Muscle of arm (tissue), 12 donors: ENCODE results near the gene MIA2. TPM values are rescaled to one million over a fixed set of nuclear protein-coding genes. Genes with fewer than 3 reads are reported as not detected.
"Not testable (repeated sequence)": the region's sequence is repeated elsewhere in the genome, so short reads cannot be mapped to it uniquely, and the experiment has no call there.

Experiments used
- DNase-seq: peaks from one replicate; pipeline ENCODE4 v3.0.0-alpha.2; 2013
- polyA plus RNA-seq, 12 donors: library from polyadenylated mRNA; unstranded; fragments of 120-200 nt; gene quantifications; one replicate each; pipeline ENCODE4 v1.2.1, GENCODE V29; 2013; ENCODE audit not compliant: insufficient read length in 12 of 12

Gene MIA2
- polyA plus RNA-seq, 12 donors: 15.8 to 31.4 (median 18.7) TPM; not detected in 1

DNA sequence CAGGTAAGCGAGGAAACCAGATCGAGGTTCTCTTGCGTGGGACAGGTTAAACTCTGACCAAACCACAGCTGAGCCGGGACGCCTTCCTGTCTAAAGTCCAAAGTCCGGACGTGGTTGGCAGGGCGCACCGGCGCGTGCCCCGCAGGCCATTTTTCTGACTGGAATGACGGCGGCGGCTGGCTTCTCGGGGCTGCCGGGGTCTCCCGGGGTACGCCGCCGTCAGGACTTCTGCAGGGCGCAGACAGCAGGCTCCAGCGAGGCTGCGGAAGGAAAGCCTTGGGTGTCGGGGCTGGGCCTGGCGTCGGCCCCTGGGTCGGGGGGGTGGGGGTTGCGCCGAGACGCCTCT is 32.8 kb downstream of the MIA2 start:
- no peak for DNase-seq

DNA sequence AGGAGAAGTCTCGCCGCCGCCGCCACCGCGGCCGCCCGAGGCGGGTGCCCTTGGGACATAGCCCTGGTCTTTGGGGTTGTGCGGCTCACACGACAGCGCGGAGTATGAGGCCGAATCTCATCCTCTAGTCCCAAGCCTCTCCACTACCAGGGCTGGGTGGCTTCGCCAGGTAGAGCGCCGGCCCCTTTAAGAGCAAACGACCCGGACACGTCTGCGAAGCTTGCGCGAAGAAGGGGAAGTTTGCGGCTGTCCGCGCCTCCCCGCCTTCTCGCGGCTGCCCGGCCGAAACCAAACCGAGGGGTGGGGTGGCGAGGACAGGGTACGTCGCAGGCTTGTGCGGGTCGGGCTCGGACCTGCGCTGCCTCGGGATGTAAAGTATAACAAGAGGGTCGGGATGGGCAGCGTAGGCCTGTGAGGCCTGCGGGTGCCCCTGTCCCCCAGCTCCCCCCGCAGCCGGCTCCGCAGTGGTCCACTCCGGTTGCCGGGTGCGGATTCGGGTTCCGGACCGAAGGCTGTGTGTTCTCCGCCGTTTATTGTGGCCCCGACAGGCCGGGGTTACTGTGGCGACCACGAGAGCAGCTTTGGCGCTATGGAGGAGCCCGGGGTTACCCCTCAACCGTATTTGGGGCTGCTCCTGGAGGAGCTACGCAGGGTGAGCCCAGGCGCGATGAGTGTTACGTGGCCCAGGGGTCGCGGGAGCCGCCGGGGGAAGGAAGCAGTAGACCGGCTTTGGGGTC is 33.3 kb downstream of the MIA2 start:
- DNase-seq: peak; percentile 91

DNA sequence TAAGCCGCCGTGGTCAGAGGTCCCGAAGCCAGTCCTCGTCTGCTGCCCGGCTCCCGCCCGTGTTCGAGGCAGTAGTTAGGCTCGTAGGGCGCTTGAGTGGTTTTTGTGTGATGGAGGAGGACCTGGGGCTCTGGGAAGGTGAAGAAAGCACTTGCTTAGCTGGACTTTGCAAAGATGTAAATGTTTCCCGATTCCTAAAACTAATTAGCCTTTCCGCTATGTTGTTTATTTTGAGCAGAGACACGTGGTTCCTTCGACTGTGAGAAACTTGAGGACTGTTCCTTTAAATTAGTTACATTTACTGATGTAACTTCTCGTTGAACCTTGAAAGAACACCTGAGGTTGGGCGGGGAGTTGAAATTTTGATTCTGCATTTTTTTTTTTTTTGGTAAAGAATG is 33.9 kb downstream of the MIA2 start:
- DNase-seq: no peak

DNA sequence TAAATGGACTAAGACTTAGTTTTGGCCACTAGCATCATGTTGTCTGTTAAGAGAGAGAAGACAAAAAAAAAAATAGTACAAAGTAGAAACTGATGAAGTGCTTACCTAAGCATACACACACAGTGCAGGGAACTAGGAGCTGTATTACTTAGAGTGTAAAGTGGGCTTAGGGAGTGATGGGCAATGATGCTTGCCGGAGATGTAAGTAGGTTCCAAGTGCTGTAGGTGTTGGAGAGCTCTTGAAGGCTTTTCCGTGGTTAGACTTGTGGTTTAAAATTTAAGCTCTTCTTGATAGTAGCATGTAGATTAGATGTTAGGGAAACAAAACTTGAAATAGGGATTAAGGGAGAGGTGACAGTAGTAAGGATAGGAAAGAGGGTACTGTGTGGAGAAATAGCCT is 34.7 kb downstream of the MIA2 start:
- DNase-seq: no peak

DNA sequence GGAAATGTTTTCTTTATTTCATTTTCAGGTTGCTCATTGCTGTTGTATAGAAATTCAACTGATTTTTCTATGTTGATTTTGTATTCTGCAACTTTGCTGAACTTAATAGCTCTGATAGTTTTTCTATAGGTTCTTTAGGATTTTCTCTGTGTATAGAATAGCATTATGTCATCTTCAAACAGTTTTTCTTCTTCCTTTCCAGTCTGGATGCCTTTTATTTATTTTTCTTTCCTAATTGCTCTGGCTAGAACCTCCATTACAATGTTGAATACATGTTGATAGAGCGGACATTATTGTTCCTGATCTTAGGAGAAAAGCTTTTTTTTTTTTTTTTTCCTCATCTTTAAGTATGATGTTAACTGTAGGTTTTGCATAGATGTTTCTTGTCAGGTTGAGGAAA is 39.2 kb downstream of the MIA2 start:
- DNase-seq: no peak

DNA sequence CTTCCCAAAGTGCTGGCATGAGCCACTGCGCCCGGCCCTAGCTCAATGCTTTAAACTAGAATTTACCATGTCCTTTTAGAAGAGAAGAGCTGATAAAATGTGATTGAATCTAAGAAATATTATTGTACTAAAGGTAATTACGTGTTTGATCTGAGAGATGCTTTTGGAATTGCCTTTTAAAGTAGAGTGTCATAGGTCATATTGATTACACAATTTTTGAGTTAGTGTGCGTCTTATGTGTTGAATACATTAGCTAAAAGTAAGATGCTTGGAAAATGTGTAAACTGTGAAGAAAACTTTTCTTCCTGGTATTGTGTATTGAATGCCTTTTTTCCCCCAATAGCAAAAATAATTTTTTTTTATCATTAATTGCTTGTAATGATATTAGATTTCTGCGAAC is 41.7 kb downstream of the MIA2 start:
- no peak for DNase-seq

DNA sequence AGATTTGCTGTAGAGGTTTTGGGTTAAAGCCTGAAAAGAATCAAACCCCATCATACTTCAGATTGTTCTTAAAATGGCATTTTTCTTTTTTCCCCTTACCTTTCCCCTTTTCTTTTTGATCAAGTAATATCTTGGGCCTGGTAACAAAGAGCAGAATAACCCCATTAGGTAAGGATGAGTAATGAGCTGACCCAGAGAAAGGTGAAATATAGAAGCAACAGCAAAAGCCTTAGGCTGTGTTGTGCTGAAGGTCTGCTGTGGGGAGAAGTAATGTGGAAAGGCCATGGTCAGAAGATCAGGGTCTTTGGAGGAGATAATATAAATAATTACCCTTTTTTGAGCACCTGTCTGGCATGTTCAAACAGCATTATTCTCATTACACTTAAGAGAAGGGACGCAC is 42.3 kb downstream of the MIA2 start:
- no peak for DNase-seq

DNA sequence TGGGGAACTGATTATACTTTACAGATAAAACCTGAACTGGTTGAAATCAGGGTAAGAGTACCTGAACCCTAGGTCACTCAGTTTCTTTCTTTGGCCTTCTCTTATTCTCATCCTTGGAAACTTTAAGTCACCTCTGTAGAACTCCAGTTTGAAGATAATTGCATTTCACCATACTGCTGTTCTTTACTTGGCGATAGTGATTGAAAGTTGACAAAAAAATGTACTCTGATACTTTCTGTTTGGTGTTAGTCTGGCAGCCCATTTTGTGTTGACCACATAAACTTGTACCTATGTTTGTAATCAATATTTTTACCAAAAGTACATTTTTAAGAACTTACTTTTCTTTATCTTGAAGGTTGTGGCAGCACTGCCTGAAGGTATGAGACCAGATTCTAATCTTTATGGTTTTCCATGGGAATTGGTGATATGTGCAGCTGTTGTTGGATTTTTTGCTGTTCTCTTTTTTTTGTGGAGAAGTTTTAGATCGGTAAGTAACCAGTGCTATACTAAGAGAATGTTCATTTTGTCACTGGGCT is 42.9 kb downstream of the MIA2 start:
- DNase-seq: no peak

DNA sequence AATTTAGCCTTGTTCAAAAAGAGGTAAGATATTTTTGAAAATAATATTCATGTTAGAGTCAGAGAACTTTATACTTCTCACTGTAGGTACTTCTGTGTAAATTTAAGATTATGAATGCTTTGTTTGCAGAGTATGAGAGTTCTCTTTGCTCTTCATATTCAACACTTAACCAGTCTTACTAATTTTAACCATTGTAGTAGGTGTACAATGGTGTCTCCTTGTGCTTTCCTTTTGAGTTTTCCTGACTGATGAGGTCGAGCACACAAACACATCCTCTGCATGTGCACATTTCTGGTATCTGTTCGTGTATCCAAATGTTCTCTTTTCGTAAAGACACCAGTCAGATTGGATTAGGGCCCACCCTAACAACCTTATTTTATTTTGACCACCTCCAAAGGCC is 45.8 kb downstream of the MIA2 start:
- no peak for DNase-seq

DNA sequence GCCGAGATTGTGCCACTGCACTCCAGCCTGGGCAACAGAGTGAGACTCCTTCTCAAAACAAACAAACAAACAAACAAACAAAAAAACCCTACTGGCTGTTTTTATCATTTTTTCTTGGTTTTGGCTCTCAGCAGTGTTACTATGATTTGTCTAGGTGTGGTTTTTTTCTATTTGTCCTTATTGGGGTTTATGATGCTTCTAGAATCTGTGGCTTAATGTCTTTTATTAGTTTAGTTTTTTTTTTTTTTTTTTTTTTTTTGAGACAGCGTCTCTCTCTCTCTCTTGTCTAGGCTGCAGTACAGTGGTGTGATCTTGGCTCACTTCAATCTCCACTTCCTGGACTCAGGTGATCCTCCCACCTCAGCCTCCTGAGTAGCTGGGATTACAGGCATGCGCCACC is 47.0 kb downstream of the MIA2 start:
- not testable (repeated sequence) for DNase-seq

DNA sequence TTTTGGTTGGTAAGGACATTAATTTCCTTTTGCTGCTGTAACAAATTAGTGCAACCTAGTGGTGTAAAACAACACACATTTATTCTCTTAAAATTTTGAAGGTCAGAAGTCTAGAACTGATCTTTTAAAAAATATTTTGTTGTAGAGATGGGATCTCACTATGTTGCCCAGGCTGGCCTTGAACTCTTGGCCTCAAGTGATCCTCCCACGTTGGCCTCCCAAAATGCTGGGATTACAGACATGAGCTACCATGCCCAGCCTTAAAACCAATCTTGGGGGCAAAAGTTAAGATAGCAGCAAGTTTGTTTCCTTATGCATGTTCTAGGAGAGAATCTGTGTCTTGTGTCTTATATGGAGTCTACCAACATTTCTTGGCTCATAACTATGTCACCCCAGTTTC is 55.8 kb downstream of the MIA2 start:
- no peak for DNase-seq

DNA sequence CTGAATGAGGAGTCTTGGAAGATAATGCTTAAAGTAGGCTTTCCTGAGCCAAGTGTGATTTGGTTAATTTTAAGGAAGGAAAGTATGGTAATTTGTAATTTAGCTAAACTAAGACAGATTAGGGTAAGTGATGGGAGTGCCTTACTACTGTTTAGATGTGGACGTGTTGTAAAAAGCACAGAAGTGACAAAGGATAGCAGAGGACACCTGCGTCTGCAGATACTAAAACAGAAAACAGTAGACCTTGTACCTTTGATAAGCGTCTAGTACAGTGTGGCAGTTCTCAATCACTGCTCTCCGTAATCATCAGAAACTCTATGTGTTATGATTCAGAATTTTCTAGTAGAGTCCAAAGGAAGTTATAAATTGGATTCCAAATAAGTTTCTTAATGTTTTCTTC is 58.0 kb downstream of the MIA2 start:
- DNase-seq: no peak

DNA sequence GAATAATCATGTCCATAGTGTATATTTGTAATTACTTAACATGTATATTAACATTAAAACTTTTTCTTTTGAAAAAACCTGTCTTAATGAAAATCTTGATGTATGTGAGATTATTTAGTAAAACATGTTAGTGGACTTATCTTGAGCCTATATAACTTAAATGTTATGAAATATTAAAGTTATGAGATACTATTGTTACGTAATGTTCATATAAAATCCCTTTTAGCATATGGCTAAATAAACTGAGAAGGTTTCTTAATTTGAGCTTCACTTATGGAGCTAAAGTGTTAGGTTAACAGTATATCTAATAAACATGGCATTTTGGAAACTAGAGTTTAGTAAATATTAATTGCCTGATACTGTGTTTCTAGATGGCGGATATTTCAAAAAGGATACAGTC is 59.9 kb downstream of the MIA2 start:
- no peak for DNase-seq

DNA sequence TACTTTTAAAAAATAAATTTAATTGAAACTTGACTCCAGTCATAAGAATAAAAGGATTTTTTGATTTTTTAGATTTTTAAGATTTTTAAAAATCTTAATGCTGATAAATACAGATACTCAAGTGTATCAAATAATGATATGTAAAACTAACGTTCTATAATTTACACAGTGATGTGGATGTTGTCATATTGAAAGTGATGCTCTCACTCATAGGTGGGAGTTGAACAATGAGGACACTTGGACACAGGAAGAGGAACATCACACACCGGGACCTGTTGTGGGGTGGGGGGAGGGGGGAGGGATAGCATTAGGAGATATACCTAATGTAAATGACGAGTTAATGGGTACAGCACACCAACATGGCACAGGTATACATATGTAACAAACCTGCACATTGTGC is 66.7 kb downstream of the MIA2 start:
- DNase-seq: not testable (repeated sequence)

DNA sequence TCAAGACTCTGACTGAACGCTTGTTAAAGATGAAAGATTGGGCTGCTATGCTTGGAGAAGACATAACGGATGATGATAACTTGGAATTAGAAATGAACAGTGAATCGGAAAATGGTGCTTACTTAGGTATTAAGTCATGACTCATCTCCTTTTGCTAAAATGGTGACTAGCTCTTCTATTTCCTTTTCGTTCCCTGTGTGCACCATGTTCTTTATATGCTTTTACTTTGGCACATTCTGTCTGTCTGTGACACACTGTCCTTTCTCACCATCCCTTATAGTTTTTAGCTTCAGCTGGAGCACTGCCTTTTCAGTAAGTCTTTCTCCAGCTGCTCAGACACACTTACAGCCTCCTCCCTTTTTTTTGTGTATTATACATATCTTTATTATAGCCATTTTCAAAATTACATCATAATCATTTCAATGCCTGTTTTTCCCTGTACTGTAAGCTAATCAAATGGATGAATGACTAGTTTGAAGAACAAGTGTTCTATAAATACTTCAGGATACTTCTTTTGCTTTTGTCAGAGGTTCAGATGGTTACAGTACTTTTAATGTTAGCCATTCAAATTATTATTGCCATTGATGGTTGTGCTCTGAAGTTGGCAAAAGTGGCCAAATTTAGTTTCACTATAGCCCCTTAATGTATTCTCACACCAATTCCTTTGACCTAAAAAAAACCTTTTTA is 68.6 kb downstream of the MIA2 start:
- no peak for DNase-seq

DNA sequence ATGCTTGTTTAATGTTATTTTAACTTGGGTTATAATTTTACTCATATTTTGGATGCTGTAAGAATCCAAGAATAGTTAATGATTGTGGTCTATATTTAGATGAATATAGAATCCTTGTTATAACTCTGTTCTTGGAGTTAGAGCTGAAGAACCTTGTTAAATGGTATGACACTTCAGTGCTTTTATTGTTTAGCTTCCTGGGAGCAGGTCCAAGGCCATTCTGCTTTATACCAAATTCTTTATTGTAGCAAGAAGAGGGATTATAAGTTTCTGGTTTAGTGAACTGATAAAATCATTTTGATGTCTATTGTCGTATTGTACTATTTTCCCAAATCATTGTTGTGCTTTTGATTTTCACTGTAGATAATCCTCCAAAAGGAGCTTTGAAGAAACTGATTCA is 69.4 kb downstream of the MIA2 start:
- no peak for DNase-seq

DNA sequence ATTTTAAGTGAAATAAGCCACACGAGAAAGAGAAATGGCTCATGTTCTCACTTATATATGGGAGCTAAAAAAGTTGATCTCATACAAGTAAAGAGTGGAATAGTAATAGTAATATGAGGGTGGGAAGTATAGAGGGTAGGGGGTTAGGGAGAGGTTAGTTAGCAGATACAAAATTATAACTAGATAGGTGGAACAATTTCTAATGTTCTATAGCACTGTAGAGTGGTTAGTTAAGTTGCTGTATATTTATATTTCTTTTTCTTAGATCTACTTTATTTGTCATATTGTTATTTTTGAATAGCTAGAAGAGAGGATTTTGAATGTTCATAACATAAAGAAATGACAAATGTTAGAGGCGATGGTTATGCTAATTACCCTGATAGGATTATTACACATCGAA is 74.1 kb downstream of the MIA2 start:
- no peak for DNase-seq

DNA sequence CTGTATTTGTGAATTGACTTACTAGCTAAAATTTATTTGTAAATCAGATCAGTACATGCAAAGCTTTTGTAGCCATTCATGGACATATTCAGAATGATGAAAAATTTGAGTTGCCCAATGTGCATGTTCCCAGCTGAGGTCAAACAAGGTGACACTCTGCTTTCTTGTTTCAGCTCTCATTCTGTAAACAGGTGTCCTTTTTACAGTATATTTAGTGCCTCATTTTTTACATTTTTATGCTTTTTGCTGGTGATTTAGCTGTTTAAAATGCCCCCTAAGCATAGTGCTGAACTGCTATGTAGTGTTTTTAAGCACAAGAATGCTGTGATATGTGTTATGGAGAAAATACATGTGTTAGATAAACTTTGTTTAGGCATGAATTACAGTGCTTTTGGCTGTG is 76.3 kb downstream of the MIA2 start:
- no peak for DNase-seq

DNA sequence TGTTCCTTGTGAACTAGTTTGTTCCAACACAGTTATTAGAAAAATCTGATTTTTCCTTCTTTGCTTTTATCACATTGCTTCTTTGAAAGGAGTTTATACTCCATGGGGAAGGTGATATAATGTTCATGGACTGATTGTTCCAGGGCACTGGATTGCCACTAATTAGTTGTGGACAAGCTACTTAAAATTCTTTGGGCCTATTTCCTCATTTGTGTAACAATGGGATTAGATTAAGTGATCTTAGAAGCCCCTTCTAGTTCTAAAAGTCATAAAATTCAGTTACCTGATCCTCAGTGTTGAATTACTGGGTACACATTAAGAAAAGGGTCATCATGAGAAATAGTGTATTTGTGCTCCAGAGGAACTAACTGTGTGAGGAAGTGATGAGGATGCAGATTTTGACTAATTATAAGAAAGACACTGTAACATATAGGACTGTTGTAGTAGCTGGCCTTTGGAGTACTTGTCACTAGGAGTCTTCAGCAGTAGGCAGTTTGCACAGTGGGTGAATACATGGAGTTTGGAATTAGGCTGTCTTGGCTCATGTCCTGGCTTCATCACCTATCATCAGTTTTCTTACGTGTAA is 82.2 kb downstream of the MIA2 start:
- no peak for DNase-seq

DNA sequence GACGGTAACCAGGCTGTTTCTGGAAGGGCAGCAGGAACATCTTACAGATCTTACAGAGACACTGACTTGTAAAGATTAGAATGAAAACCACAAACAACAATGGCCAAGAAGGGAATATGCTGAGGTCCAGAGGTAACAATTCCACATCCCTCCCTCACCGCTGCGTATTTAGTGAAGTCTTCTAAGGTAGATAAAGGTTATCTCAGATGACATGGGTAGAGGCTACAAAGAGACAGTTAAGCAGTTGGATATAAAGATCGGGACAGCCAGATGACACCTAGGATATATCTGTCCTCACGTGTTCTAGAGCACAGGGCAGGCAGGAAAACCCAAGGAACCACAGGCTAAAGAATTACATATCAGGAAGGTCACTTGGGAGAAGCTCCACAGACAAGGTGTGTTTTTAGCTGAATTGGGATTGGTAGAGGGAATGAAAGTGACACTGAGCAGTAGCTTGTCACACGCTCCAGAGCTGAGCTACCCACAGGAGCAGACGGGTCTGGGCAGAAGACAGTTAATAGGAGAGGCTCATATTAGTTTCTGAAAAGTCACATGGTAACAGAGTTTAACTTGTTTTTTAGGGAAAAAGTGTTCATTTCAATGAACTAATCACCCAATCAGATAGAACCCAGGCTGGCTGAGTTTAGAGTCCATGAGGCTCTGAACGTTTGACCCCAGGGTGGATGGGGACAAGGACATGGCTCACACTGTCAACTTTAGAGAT is 83.3 kb downstream of the MIA2 start:
- no peak for DNase-seq

DNA sequence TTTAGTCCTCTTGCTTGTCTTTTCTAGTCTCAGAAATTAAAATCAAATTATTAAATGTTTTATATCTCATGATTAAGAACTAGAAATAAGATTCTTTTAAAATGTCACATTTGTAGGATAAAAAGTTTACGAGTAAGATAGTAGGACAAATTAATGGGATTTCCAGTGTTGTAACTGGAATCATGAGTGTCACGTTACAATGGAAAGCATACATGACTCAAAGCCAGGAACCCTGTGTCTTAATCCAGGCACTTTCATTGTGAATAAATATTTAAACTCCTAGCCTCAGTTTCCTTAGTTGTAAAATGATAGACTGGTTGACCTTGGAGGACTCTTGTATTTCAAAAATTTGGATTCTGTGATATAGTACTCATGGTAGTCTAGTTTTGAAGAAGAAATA is 84.9 kb downstream of the MIA2 start:
- DNase-seq: no peak

DNA sequence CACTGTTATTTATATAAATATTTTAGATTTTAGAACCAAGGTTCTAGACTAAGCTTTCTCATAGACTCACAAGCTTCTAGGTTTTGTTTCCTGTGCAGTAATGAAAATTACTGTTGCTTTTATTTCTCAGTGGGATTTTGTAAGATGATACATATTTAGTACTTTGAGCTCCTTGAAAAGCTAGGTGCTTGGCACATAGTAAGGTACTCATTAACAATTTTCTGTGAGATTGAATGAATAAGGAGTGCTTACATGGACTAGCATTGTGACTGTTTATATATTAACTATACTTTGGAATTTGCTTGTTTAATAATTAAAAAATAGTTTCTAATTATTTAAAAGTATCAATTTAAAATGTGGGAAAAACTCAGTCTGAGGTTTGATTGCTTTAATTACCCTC is 85.7 kb downstream of the MIA2 start:
- no peak for DNase-seq

DNA sequence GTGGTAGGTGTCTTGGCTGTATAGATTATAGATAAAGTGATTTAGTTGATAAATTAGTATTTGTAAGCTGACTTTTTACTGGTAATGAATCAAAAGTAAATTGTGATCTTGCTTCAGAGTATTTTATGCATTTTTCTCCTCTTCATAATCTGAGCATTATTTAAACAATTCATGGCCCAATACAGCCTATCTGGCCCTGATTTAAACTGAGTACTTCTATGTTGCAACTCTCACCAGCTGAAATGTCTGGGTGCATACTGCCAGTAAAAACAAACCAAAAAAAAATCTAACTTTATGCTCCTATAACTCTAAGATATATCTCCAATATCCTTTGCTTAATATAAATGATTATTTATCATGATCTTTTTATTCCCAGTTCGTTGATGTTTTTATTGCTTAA is 86.6 kb downstream of the MIA2 start:
- DNase-seq: no peak
